ENCODE measurements around the gene PCK2.

Gene PCK2

DNA sequence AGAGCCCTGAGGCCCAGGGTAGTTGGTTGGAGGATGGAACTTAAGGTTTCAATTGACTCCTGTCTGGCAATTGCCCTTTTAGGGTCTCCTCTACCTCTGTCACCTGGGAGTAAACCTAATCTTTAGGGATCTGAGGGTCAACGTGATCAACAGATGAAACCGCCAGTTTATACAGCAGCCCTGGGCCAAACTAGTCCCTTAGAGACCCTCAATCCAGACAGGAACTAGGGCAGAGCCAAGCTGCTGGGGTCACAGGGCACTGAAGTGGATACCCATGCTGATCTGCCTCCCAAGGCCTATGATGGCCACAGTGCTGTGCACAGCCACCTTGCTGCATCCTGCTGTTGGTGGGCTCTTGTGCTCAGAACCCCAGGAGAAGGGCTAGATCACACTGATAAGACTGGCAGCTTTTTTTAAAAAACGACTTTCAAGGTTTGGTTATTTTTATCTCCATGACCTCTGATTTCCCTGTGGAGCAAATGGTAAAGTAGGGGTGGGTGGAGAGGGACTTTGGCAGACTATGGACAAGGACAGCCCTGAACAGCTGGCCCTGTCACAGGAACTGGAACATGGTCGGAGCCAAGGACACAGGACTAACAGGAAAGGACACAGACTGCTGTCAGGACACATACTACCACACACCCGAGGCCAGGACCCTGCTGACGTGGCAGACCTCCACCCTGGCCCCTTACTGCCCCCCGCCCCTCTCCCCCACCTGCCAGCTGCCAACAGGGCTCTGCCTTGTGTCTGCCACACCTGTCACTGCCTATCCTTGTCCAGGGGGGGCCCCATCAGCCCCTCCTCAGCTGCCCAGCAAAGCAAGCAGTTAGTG, 36.8 kb downstream of the PCK2 start:
- no peak for DNase-seq
- in situ Hi-C loops (cut with MboI; ENCODE audit: low pct_unique_long_range_greater_than_20kb, low sequenced_read_pairs), result no loop called here

DNA sequence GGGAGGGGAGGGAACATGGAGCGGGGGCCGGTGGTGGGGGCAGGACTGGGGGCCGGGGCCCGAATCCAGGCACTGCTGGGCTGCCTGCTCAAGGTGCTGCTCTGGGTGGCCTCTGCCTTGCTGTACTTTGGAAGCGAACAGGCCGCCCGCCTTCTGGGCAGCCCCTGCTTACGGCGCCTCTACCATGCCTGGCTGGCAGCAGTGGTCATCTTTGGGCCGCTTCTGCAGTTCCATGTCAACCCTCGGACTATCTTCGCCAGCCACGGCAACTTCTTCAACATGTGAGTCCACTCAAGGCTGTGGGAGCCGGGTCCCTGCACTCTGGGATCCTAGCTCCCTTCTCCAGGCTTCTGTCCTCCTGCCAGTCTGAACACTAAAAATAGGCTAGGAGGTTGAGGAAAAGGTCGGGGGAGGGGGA, 37.4 kb downstream of the PCK2 start:
- in situ Hi-C loops (cut with MboI; ENCODE audit: low pct_unique_long_range_greater_than_20kb, low sequenced_read_pairs), result no loop called here
- no peak for DNase-seq

DNA sequence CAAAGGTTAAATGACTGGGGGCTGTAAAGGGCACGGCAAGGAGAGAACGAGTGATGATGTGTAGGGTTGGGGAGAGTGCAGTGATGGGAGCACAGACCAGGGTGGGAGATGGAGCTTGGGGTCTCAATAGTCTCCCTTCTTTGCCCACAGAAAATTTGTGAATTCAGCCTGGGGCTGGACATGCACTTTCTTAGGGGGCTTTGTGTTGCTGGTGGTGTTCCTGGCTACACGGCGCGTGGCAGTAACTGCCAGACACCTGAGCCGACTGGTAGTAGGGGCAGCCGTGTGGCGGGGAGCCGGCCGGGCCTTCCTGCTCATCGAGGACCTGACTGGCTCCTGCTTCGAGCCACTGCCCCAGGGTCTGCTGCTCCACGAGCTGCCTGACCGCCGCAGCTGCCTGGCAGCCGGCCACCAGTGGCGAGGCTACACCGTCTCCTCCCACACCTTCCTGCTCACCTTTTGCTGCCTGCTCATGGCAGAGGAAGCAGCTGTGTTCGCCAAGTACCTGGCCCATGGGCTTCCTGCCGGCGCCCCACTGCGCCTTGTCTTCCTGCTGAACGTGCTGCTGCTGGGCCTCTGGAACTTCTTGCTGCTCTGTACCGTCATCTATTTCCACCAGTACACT, 38.1 kb downstream of the PCK2 start:
- DNase-seq, result no peak

DNA sequence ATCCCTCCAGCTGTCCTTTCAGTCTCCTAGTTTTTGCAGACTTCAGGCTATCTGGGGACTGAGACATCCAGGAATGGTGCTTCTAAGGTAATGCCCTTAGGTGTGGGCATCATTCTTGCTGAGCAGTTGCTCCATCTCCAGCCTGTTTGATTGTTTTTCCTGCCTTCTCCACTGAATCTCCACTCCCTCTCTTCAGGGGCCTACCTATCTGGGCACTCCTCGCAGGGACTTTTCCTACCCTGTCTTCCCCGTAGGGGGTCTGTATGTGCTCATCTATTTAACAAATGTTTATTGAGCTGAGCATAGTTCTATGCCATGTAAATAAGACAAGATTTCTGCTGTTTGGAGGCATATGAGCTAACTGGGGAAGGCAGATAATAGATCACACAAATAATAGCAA, 38.9 kb downstream of the PCK2 start:
- in situ Hi-C loops (cut with MboI; ENCODE audit: low pct_unique_long_range_greater_than_20kb, low sequenced_read_pairs), result no loop called here
- DNase-seq, result no peak

More for the DNA sequence above, 38.1 kb downstream of the PCK2 start:
- in situ Hi-C loops (cut with MboI; ENCODE audit: low pct_unique_long_range_greater_than_20kb, low sequenced_read_pairs), result no loop called here

DNA sequence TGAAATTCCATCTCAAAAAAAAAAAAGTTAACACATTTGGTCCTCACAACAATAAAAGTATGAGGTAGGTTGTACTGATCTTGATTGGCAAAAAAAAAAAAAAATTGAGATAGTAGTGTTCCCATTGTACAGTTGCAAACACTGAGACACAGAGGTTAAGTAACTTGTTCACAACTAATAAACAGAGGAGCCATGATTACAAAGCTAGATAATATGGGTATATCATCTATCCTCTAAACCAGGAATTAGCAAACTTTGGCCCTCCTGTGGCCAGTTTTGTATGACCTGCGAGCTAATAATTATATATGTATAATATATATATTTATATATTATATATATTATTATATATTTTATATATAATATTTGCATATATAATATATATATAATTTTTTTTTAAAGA, 39.6 kb downstream of the PCK2 start:
- DNase-seq, result no peak
- in situ Hi-C loops (cut with MboI; ENCODE audit: low pct_unique_long_range_greater_than_20kb, low sequenced_read_pairs), result no loop called here

DNA sequence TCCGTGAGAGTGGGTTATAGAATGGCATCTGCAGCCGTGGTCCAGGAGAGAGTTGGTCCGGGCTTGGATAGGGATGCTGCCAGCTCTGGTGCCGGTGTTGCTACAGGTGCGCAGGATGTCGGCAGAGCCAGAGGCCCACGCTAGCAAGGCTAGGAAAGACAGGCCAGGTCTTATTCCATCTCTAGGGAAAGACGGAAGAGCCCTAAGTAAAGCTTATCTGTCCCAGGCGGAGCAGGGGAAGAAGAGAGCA, 41.4 kb downstream of the PCK2 start:
- no peak for DNase-seq
- in situ Hi-C loops (cut with MboI; ENCODE audit: low pct_unique_long_range_greater_than_20kb, low sequenced_read_pairs), result no loop called here

DNA sequence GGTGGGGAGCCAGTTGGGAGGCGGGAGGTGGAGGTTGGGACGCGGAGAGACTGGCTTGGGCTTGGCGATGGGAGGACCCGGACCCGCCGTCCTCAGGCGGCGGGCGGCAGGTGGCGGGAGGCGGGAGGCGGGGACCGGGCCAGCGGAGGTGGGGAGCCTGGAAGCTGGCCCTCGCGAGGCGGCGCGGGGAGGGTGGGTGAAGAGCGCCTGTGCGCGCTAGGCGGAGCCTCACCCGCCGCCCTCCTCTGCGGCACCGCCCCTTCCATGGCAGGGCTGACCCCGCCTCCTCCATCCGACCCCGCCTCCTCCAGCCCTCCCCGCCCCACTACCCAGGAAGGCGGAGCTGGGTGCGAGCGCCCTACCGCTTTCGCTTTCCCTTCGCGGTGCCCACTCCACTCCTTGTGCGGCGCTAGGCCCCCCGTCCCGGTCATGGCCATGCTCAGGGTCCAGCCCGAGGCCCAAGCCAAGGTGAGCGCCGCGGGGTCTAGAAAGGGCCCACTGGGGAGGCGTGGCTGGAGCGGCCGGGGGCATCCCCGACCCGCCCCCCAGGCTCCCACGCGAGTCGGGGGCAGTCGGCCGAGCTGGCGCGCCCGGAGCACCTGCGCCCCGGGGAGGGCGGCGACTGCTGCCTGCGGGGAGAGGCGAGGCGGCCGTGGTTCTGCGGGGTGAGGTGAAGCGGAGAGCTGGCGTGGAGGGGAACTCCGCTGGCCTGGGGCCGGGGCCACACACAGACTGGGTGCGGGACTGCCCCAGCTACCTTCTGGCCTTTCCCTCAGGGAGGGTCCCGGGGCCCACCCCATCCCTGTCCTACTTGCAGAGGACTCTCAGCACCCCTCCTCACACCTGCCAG, 41.9 kb downstream of the PCK2 start, which contains the start of gene PSME1:
Gene PSME1, plus strand, starts transcription at position 361 of the 850 bp plus-strand sequence. Its CDS starts 69 bp downstream, at position 430.
- DNase-seq, result peak; percentile 83
- in situ Hi-C loops (cut with MboI; ENCODE audit: low pct_unique_long_range_greater_than_20kb, low sequenced_read_pairs), result no loop called here

DNA sequence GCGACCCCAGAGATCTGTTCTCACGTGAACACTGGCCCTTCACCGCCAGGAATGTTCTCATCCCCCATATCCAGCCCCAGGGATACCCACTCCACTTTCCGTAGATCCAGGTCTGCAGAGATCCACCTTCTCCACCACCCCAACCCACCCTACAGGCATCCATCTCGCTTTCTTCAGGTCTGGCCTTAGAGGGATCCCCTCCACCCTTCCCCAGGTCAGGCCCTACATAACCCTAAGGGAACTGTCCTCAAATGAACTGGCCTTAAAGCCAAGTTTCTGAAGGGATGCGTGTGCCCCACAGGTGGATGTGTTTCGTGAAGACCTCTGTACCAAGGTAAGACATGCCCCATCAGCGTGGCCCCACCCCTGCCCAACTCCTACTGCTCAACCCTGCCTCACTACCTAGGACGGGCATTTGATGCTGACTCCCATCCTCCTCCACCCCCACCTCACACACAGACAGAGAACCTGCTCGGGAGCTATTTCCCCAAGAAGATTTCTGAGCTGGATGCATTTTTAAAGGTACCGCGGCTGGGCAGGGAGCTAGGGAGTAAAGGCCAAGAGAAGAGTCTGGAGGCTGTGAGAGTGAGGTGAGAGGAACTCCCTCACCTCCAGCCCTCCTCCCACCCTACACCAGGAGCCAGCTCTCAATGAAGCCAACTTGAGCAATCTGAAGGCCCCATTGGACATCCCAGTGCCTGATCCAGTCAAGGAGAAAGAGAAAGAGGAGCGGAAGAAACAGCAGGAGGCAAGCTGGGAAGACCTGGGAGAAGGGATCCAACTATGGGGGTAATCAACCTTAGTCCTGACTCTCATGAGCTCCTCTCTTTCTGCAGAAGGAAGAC, 42.8 kb downstream of the PCK2 start:
- DNase-seq, result no peak
- in situ Hi-C loops (cut with MboI; ENCODE audit: low pct_unique_long_range_greater_than_20kb, low sequenced_read_pairs), result no loop called here

DNA sequence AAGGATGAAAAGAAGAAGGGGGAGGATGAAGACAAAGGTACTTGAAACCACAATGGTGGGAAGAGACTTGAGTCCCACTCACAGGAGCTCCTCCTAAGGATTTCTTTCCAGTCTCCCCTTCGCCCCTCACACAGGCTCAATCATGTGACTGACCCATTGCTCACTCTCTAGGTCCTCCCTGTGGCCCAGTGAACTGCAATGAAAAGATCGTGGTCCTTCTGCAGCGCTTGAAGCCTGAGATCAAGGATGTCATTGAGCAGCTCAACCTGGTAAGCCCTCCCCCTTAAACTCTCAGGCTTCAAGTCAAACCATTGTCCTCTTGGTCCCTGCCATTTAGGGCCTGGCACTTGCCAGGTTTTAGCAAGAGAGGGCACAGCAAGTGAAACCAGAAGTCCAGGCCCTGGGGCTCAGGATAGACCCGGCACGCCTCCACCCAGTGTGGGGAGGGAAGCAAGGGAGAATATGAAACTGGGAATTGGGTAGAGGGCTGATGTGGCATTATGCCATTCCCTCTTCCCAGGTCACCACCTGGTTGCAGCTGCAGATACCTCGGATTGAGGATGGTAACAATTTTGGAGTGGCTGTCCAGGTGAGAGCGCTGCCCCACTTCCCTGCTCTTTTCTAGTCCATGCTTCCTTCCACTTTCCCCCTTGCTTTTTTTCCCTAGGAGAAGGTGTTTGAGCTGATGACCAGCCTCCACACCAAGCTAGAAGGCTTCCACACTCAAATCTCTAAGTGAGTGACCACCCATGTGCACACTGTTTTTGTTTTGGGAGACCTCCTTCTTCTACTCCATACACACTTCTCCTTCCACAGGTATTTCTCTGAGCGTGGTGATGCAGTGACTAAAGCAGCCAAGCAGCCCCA, 43.7 kb downstream of the PCK2 start:
- in situ Hi-C loops (cut with MboI; ENCODE audit: low pct_unique_long_range_greater_than_20kb, low sequenced_read_pairs), result no loop called here
- no peak for DNase-seq

DNA sequence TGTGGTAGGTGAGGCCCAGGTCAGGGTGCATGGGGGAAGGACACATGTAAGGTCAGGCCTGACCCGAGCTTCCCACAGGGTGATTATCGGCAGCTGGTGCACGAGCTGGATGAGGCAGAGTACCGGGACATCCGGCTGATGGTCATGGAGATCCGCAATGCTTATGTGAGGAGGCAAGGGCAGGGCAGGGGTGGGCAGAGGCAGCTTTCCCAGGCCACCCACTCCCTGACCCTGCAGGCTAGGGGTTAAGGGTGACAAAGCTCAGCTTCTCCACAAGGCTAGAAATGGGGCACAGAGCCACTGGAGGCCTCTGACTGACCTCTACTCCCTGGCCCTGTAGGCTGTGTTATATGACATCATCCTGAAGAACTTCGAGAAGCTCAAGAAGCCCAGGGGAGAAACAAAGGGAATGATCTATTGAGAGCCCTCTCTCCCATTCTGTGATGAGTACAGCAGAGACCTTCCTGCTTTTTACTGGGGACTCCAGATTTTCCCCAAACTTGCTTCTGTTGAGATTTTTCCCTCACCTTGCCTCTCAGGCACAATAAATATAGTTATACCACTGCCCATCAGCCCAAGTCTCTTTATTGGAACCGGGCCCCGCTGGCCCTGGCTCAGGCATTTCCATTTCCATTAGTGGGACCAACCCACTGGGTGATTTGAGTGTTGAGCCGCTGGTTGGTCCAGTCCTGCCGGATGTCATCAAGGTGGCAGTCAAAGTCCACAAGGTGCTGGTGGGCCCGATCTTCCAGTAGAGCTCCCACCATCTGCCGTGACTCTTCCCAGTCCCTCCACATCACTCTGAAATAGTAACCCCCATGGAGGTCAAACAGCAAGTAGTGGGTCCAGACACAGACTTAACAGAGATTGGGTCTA, 44.5 kb downstream of the PCK2 start:
- in situ Hi-C loops (cut with MboI; ENCODE audit: low pct_unique_long_range_greater_than_20kb, low sequenced_read_pairs), result no loop called here

DNA sequence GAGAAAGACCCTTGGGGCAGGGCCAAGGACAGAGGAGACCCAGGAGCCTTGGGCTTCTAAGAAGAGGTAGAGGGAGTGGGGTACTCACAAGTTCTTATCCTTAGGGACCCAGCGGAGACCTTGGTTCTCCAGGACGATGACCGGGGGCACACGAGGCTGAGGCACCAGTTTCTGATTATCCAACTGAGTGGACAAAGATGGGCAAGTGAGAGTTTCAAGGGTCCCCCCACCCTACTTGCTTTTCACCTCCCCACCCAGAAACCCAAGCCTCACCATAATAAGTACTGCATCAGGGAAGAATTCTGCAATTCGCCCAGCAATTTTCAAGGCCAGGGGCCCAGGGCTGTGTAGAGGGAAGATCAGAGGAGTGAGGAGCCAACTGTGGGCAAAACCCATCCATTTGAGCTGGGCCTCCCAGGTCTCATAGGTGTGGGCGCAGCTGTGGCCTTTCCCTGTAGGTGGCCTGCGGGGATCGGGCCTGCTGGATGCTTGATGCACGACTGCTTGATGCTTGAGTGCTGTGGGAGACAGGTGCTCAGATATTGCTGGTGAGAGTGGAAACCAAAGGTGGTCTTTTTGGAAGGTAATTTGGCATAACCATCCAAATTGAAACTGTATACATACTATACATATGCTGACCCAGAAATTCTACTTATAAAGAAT, 45.3 kb downstream of the PCK2 start:
- DNase-seq, result no peak
- in situ Hi-C loops (cut with MboI; ENCODE audit: low pct_unique_long_range_greater_than_20kb, low sequenced_read_pairs), result no loop called here

More for the DNA sequence above, 44.5 kb downstream of the PCK2 start:
- DNase-seq, result no peak

DNA sequence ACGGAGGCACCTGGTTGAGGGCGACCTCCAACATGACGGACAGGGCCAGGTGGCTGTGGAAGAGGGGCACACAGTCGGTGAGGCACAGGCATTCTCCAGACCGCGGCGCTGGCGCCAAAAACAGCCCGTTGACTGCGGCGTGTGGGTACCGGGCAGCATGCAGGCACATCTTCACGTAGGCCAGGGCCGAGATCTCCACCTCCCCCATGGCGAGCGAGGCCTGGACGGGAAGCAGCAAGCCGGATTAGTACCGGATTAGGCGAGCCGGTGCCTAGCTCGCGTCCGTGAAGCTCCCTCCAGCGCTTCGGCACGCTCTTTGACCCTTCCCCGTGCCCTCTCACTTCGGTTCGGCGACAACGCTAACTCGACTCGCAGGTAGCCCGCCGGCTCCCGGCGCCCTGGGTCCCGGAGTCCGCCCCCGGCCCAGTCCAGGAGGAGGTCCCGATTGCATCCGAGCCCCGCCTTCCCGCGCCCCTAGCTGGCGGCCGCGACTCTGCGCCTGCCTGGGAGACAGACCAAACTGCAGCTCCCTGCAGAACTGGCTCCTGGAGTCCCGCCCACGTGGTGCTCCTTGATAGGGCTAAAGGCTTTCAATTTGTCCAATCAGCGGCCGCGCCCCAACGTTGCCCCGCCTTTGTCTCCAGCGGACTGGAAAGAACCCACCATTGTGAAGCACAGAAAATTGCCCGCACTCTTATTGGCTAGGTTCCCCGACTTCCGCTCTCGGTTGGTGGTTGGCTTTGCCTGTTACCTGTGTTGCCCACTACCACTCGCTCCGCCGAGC, 47.2 kb downstream of the PCK2 start, which contains the start of gene EMC9:
Gene EMC9, minus strand, starts transcription at position 495 of the 784 bp plus-strand sequence. Its CDS starts 287 bp downstream, at position 208.
- in situ Hi-C loops (cut with MboI; ENCODE audit: low pct_unique_long_range_greater_than_20kb, low sequenced_read_pairs), result no loop called here
- DNase-seq, result peak; percentile 100

DNA sequence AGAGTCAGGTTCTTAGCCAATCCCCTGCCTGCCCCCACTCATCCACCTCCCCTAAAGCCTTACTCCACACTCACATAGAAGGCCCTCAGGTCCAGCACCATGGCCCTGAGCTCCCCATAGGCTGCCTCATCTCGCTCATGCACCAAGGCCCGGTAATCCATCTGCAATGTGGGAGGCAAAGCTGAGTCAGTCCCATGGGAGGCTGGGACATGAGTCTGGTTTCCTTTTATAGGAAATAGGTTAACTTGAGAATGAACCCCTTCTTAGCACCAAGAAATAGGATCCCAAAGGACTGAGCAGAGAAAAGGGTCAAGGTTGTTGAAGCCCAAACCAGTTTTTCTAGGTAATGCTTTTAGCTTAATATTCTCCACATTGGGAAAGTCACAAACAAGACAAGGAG, 49.4 kb downstream of the PCK2 start:
- DNase-seq, result no peak
- in situ Hi-C loops (cut with MboI; ENCODE audit: low pct_unique_long_range_greater_than_20kb, low sequenced_read_pairs), result no loop called here

DNA sequence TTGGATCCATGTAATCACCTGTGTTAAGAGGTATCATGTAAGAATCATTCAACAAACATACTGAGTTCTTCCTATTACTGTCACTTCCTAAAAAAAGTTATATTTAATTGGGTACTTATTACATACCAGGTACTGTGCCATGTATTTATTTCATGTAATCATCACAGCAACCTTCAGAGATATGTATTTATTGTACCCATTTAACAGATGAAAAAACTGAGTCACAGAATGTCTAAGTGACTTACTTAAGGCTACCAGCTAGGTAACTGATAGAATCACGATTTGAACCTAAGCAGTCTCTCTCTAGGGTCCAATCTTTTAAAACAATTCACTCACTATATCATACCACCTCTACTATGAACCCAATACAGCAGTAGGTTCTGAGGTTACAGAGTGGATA, 50.3 kb downstream of the PCK2 start:
- in situ Hi-C loops (cut with MboI; ENCODE audit: low pct_unique_long_range_greater_than_20kb, low sequenced_read_pairs), result no loop called here

DNA sequence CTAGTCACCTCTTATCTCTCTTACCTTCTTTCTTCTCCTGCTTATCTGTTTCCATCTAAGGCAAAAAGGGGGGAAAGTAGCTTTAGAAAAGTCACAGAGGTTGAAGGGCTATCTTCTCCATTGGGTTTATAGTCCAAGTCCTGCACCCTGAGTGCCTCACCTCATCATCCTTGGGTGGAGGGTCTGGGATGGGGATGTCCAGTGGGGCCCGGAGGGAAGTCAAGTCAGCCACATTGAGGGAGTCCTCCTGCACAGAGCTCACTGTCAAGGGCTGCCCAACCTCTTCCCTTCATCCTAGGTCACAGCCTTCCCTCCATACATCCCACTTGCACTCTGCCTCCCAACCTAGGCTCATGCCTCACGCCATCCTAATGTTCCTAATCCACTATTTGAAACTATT, 51.1 kb downstream of the PCK2 start:
- no peak for DNase-seq
- in situ Hi-C loops (cut with MboI; ENCODE audit: low pct_unique_long_range_greater_than_20kb, low sequenced_read_pairs), result no loop called here

More for the DNA sequence above, 50.3 kb downstream of the PCK2 start:
- no peak for DNase-seq

All from KBM-7 (cell line).